SH-SY5Y (cell line): ENCODE data around the gene APOBEC2.

ENCODE experiments used
- GATA2 ChIP-seq: IDR thresholded peaks from 2 replicates; pipeline ENCODE4 v1.6.1; 2011; ENCODE audit warnings: mild to moderate bottlenecking, low read depth, low read length
- GATA3 ChIP-seq: IDR thresholded peaks from 2 replicates; pipeline ENCODE4 v1.6.1; 2011; ENCODE audit warnings: low read depth, mild to moderate bottlenecking, low read length, moderate library complexity

DNA sequence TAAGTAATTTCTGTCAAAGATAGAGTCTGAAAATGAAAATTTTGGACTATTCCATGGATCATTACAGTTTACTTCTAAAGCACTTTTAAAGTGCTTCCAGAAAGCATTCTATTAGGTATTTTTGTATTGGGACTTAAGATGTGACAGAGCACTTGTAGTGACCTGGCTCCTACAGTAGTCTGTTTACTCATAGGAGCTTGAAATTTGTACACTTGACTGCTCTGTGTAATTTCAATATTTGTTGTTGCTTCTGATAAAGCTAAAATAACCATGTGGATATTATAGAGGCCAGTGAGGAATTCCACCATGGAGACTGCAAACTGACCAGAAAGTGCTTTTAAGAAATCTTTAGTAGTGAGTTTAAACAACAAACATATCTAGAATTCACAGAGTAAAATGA is 30.1 kb downstream of the APOBEC2 start:
- TF ChIP-seq GATA2 (no peak), GATA3 (no peak)
